DND-41 (cell line): ENCODE data around the gene MAP2K2.

Source experiments
- ATAC-seq: fragments of 200-7000 bp; cut with Tn5 transposase; 3 replicates; pipeline ENCODE4 v1.9.1; 2021; ENCODE audit warnings: low read depth; ENCODE audit not compliant: insufficient read depth
- DNase-seq: peaks from one replicate; pipeline ENCODE4 v3.0.0-alpha.2; 2020
- H2AFZ ChIP-seq: 2 replicates; pipeline ENCODE4 v1.6.0; 2012; ENCODE audit warnings: low read depth, low read length
- H3K27ac ChIP-seq: 2 replicates; pipeline ENCODE4 v1.5.1; 2012; ENCODE audit warnings: low read length, inconsistent platforms
- H3K27me3 ChIP-seq: fragments of 200-600 bp; sonication (generic); 2 replicates; pipeline ENCODE4 v1.6.0; 2012; ENCODE audit warnings: low read length, mild to moderate bottlenecking, inconsistent platforms; ENCODE audit not compliant: insufficient read depth, poor library complexity
- H3K36me3 ChIP-seq: 2 replicates; pipeline ENCODE4 v1.5.1; 2012; ENCODE audit warnings: low read length, inconsistent platforms; ENCODE audit not compliant: insufficient read depth
- H3K4me1 ChIP-seq: 2 replicates; pipeline ENCODE4 v1.5.1; 2012; ENCODE audit warnings: mild to moderate bottlenecking, low read length; ENCODE audit not compliant: insufficient read depth
- H3K4me2 ChIP-seq: 2 replicates; pipeline ENCODE4 v1.6.0; 2012; ENCODE audit warnings: mild to moderate bottlenecking, moderate library complexity, low read length, inconsistent platforms; ENCODE audit not compliant: insufficient read depth
- H3K4me3 ChIP-seq, 2 experiments: fragments of 200-600 bp in 1 of 2; shearing (Covaris generic) in 1 of 2; 2 replicates each; pipeline ENCODE4 v1.5.1; 2012 to 2016; ENCODE audit warnings: inconsistent platforms in 2 of 2, low read length in 2 of 2, mild to moderate bottlenecking in 2 of 2, low read depth in 1 of 2, moderate library complexity in 1 of 2
- H3K79me2 ChIP-seq: 2 replicates; pipeline ENCODE4 v1.6.0; 2012; ENCODE audit warnings: low read length, inconsistent platforms; ENCODE audit not compliant: insufficient read depth
- H3K9ac ChIP-seq: 2 replicates; pipeline ENCODE4 v1.6.0; 2012; ENCODE audit warnings: low read depth, mild to moderate bottlenecking, inconsistent platforms, low read length, moderate library complexity
- H3K9me3 ChIP-seq: 2 replicates; pipeline ENCODE4 v1.5.1; 2012; ENCODE audit warnings: low read length, moderate library complexity, mild to moderate bottlenecking, inconsistent platforms; ENCODE audit not compliant: insufficient read depth, severe bottlenecking
- H4K20me1 ChIP-seq: 2 replicates; pipeline ENCODE4 v1.6.0; 2012; ENCODE audit warnings: low read length; ENCODE audit not compliant: insufficient read depth
- EZH2 ChIP-seq: IDR thresholded peaks from 3 replicates; pipeline ENCODE4 v1.6.1; 2012; ENCODE audit warnings: borderline replicate concordance, low read depth, mild to moderate bottlenecking, moderate library complexity, low read length, inconsistent platforms; ENCODE audit not compliant: severe bottlenecking
- TF ChIP-seq, protein P1 (sequence below): IDR thresholded peaks from 2 replicates; pipeline ENCODE4 v1.5.1; 2012; ENCODE audit warnings: borderline replicate concordance, low read length, moderate library complexity, mild to moderate bottlenecking; ENCODE audit not compliant: poor library complexity, severe bottlenecking; ENCODE audit errors: extremely low read depth

MAP2K2 gene

DNA sequence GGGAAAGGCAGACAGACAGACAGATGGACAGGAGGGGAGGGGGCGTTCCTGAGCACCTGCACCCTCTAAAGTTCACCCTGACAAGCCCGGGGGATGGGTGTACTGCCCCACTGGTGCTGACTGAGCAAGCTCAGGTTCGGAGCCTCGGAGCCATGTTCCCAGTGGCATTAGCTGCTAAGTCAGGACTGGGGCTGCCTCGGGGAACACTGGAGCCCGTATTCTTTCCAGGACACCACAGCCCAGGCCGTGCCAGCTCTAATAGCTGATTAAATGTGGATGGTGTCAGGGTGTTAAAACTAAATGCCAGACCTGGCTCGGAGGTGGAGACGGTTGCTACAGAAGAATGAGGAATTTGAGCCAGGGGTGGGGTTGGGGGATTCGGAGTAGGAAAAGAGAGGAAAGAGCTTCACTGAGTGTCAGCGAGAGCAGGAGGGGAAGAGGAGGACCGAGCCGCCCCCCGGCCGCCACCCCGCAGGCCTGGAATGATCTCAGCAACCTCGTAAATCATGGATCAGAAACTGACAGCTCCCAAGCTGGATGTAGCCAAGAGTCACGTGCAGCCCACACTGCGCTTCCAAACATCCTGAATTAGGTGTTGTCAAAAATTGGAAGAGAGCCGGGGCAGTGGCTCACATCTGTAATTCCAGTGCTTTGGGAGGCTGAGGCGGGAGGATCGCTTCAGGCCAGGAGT, 10.4 kb downstream of the MAP2K2 start:
- Histone ChIP-seq H3K9ac (no peak overlapping the region), H3K27me3 (no peaks in the 10 kb centered on the region), H3K4me2 (no peak overlapping the region), H3K27ac (no peak overlapping the region), H3K4me3 (no peak overlapping the region), H3K36me3 (peaks cover 90% of the 10 kb centered on the region), H3K79me2 (peaks cover 64% of the 10 kb centered on the region), H3K4me1 (peaks cover 36% of the 10 kb centered on the region), H3K9me3 (no peaks in the 10 kb centered on the region), H4K20me1 (peaks cover 39% of the 10 kb centered on the region), H2AFZ (no peak overlapping the region)
- ATAC-seq (no peak), DNase-seq (no peak)
- TF ChIP-seq EZH2 = no peak
- TF ChIP-seq, protein P1, sequence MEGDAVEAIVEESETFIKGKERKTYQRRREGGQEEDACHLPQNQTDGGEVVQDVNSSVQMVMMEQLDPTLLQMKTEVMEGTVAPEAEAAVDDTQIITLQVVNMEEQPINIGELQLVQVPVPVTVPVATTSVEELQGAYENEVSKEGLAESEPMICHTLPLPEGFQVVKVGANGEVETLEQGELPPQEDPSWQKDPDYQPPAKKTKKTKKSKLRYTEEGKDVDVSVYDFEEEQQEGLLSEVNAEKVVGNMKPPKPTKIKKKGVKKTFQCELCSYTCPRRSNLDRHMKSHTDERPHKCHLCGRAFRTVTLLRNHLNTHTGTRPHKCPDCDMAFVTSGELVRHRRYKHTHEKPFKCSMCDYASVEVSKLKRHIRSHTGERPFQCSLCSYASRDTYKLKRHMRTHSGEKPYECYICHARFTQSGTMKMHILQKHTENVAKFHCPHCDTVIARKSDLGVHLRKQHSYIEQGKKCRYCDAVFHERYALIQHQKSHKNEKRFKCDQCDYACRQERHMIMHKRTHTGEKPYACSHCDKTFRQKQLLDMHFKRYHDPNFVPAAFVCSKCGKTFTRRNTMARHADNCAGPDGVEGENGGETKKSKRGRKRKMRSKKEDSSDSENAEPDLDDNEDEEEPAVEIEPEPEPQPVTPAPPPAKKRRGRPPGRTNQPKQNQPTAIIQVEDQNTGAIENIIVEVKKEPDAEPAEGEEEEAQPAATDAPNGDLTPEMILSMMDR = no peak

DNA sequence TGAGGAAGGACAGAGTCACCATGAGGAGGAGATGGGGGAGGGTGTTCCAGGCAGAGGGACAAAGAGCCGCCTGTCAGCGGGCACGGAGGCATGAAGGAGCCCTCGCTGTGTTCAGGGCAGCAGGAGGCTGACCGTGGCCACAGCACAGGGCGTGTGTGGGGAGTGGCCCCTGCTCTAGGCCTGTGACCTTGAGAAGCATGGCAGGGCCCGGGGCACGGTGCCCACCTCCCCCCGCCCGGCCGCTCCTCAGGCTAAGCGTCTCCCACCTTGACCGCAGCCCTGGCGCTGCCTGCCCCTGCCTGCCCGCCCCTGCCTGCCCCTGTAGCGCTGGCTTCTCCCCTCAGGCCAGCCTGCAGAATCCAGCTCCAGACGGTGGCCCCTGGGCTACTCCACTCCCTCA, 11.6 kb downstream of the MAP2K2 start:
- H3K36me3 ChIP-seq = peaks cover 93% of the 10 kb centered on the region
- no peak for TF ChIP-seq EZH2
- TF ChIP-seq, protein P1 = no peak
- peaks cover 34% of the 10 kb centered on the region for H4K20me1 ChIP-seq
- H3K79me2 ChIP-seq = peaks cover 54% of the 10 kb centered on the region
- ATAC-seq = no peak
- H3K27me3 ChIP-seq = no peaks in the 10 kb centered on the region
- no peak overlapping the region for H2AFZ ChIP-seq
- no peak for DNase-seq
- no peak overlapping the region for H3K4me3 ChIP-seq
- peaks cover 38% of the 10 kb centered on the region for H3K4me1 ChIP-seq
- H3K4me2 ChIP-seq = no peak overlapping the region
- H3K9ac ChIP-seq = no peak overlapping the region
- H3K9me3 ChIP-seq = no peaks in the 10 kb centered on the region
- no peak overlapping the region for H3K27ac ChIP-seq

GRCh38 chr19:4109626-4109945, 14.3 kb downstream of the MAP2K2 start:
- H3K36me3 ChIP-seq = peaks cover 85% of the 10 kb centered on the region
- DNase-seq (no peak), ATAC-seq (no peak)
- H3K4me2 ChIP-seq = no peak overlapping the region
- H2AFZ ChIP-seq = no peak overlapping the region
- TF ChIP-seq, protein P1 = no peak
- TF ChIP-seq EZH2 = no peak
- peak overlapping the region; percentile 81 for H3K27ac ChIP-seq
- no peaks in the 10 kb centered on the region for H3K27me3 ChIP-seq
- no peaks in the 10 kb centered on the region for H3K9me3 ChIP-seq
- peak overlapping the region; percentile 39 for H3K9ac ChIP-seq
- H4K20me1 ChIP-seq = peaks cover 24% of the 10 kb centered on the region; the same call in 1 of the 2 replicates
- peaks cover 57% of the 10 kb centered on the region for H3K4me1 ChIP-seq
- H3K4me3 ChIP-seq = no peak overlapping the region
- H3K79me2 ChIP-seq = peaks cover 37% of the 10 kb centered on the region
